B cell (primary cell): ENCODE data around the gene LRP6.

ENCODE experiments used
- EZH2 ChIP-seq: IDR thresholded peaks from 2 replicates; pipeline ENCODE4 v1.6.1; 2012; ENCODE audit warnings: borderline replicate concordance, low read depth, mild to moderate bottlenecking, moderate library complexity, low read length; ENCODE audit not compliant: insufficient read depth, poor library complexity, severe bottlenecking
- TF ChIP-seq, protein P1 (sequence below): fragments of 200-600 bp; IDR thresholded peaks from one replicate; pipeline ENCODE4 v1.8.0; 2022; ENCODE audit warnings: antibody characterized with exemption, mild to moderate bottlenecking

DNA sequence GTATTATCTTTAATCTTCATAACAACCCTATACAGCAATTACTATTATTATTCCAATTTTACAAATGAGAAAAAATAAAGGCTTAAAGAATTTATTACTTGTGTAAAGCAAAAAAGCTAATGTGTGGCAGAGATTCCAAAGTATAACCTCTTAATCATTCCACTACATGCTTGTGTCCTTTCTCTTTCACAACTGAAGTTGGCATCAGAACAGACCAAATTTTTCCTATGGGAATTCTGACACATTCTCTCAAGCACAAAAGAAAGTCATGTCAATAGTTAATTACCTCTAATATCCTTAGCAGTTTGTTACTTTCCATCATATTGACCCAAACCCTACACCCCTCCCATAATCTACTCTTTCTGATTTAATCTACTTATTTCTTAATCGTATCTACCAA lies 109.4 kb downstream of the LRP6 start:
- TF ChIP-seq, protein P1, sequence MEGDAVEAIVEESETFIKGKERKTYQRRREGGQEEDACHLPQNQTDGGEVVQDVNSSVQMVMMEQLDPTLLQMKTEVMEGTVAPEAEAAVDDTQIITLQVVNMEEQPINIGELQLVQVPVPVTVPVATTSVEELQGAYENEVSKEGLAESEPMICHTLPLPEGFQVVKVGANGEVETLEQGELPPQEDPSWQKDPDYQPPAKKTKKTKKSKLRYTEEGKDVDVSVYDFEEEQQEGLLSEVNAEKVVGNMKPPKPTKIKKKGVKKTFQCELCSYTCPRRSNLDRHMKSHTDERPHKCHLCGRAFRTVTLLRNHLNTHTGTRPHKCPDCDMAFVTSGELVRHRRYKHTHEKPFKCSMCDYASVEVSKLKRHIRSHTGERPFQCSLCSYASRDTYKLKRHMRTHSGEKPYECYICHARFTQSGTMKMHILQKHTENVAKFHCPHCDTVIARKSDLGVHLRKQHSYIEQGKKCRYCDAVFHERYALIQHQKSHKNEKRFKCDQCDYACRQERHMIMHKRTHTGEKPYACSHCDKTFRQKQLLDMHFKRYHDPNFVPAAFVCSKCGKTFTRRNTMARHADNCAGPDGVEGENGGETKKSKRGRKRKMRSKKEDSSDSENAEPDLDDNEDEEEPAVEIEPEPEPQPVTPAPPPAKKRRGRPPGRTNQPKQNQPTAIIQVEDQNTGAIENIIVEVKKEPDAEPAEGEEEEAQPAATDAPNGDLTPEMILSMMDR: no peak
- no peak for TF ChIP-seq EZH2
